GM12878 (cell line): Measurements from ENCODE around the gene EIF2B5. TPM values are rescaled to one million over a fixed set of nuclear protein-coding genes. Genes with fewer than 3 reads are reported as not detected.

Experiments
- ASH2L ChIP-seq: fragments of 300-600, 200-600 bp; sonication (generic); IDR thresholded peaks from 2 replicates; pipeline ENCODE4 v1.6.1; 2017; ENCODE audit warnings: low read depth, mild to moderate bottlenecking, borderline replicate concordance
- BCL3 ChIP-seq: IDR thresholded peaks from 2 replicates; pipeline ENCODE4 v1.6.1; 2011; ENCODE audit warnings: borderline replicate concordance, low read depth, mild to moderate bottlenecking, moderate library complexity, low read length; ENCODE audit not compliant: insufficient read depth, poor library complexity, severe bottlenecking
- BCLAF1 ChIP-seq: fragments of 450-650 bp; IDR thresholded peaks from 2 replicates; pipeline ENCODE4 v1.6.1; 2017; ENCODE audit warnings: antibody characterized with exemption, mild to moderate bottlenecking, moderate library complexity
- BHLHE40 ChIP-seq, 2 experiments: fragments of 450-650 bp in 1 of 2; IDR thresholded peaks; 2 replicates each; pipeline ENCODE4 v1.6.1; 2011 to 2017; ENCODE audit warnings: low read depth in 2 of 2, borderline replicate concordance in 1 of 2, improper control_type of control experiment in 1 of 2, low read length in 1 of 2, mild to moderate bottlenecking in 1 of 2
- CEBPZ ChIP-seq: fragments of 150-350 bp; IDR thresholded peaks from 2 replicates; pipeline ENCODE4 v1.6.1; 2016; ENCODE audit warnings: low read depth, low read length
- CUX1 ChIP-seq: IDR thresholded peaks from 2 replicates; pipeline ENCODE4 v1.6.1; 2012; ENCODE audit warnings: improper control_type of control experiment, low read depth, low read length; ENCODE audit not compliant: insufficient replicate concordance
- IRF4 ChIP-seq: IDR thresholded peaks from 2 replicates; pipeline ENCODE4 v1.6.1; 2011; ENCODE audit warnings: low read depth, low read length
- MXI1 ChIP-seq: fragments of 150-350 bp; IDR thresholded peaks from 2 replicates; pipeline ENCODE4 v1.6.1; 2011; ENCODE audit warnings: low read depth, mild to moderate bottlenecking, inconsistent platforms, low read length, improper control_type of control experiment
- NFYB ChIP-seq: IDR thresholded peaks from 2 replicates; pipeline ENCODE4 v1.6.1; 2011; ENCODE audit warnings: low read depth, mild to moderate bottlenecking, low read length, improper control_type of control experiment, moderate library complexity; ENCODE audit not compliant: insufficient read depth
- POLR2AphosphoS2 ChIP-seq: IDR thresholded peaks from 2 replicates; pipeline ENCODE4 v1.6.1; 2011; ENCODE audit warnings: low read depth, mild to moderate bottlenecking, low read length, improper control_type of control experiment, moderate library complexity
- SMAD1 ChIP-seq: fragments of 450-650 bp; IDR thresholded peaks from 2 replicates; pipeline ENCODE4 v1.6.1; 2018; ENCODE audit warnings: mild to moderate bottlenecking, low read depth; ENCODE audit not compliant: partially characterized antibody
- TARDBP ChIP-seq: IDR thresholded peaks from 2 replicates; pipeline ENCODE4 v1.6.1; 2016; ENCODE audit warnings: borderline replicate concordance
- WRNIP1 ChIP-seq: IDR thresholded peaks from 2 replicates; pipeline ENCODE4 v1.6.1; 2011; ENCODE audit warnings: low read depth, low read length, improper control_type of control experiment, borderline replicate concordance
- ZNF217 ChIP-seq: fragments of 450-650 bp; IDR thresholded peaks from 2 replicates; pipeline ENCODE4 v1.6.1; 2017; ENCODE audit warnings: antibody characterized with exemption, mild to moderate bottlenecking
- ZSCAN29 ChIP-seq: fragments of 450-650 bp; IDR thresholded peaks from 2 replicates; pipeline ENCODE4 v1.6.1; 2017; ENCODE audit warnings: mild to moderate bottlenecking, moderate library complexity
- polyA plus RNA-seq, 11 experiments: library from polyadenylated mRNA; depleted of rRNA in 4 of 11; unstranded in 6 of 11; stranded (reverse) in 5 of 11; fragments of >200 nt; fragmentation: Nextera tagmentation in 4 of 11; fragmentation: Illumina TruSeq in 1 of 11; extraction: Ambion mirVana in 4 of 11; extraction: Trizol in 1 of 11; gene quantifications; 1 replicate in 1 of 11; 2 replicates in 10 of 11; pipeline versions ENCODE4 v1.2.1 to v1.2.3, GENCODE V29; 2011 to 2016; ENCODE audit warnings: inconsistent platforms in 2 of 11, missing spikeins in 2 of 11, low read depth in 1 of 11
- total RNA-seq, 4 experiments: library from RNA; depleted of rRNA in 3 of 4; stranded (reverse); fragments of >200 nt in 3 of 4; fragmentation: Illumina TruSeq in 1 of 4; extraction: Trizol in 1 of 4; gene quantifications; 2 replicates each; pipeline versions ENCODE4 v1.2.1 to v1.2.3, GENCODE V29; 2013 to 2021

Gene EIF2B5
- total and polyA plus RNA-seq, 10 of the 15 experiments (the other 5 are each of a cell fraction or from before 2014, with no cell fraction given), result 13.7 to 82.7 (median 52.2) TPM

GRCh38 chr3:184135149-184135910 is at the start of gene EIF2B5 (continued):
- TF ChIP-seq CEBPZ, result no peak
- TF ChIP-seq MXI1, result peak; percentile 91
- TF ChIP-seq POLR2AphosphoS2, result peak; percentile 82; the same call in 1 of the 2 replicates
- no peak for TF ChIP-seq ZNF217
- TF ChIP-seq NFYB, result no peak
- TF ChIP-seq BCLAF1, result no peak
- TF ChIP-seq ASH2L, result 0 out of 2 replicates have a peak, but pooled peaks have one; percentile 76
- no peak for TF ChIP-seq WRNIP1
- TF ChIP-seq TARDBP, result peak; percentile 70; the same call in 1 of the 2 replicates
- TF ChIP-seq IRF4, result peak; percentile 43; the same call in 1 of the 2 replicates
- peak; percentile 89 for TF ChIP-seq ZSCAN29
- TF ChIP-seq CUX1, result no peak
- no peak for TF ChIP-seq BCL3
- TF ChIP-seq SMAD1, result no peak
- TF ChIP-seq BHLHE40 (IDR thresholded peaks at IDR 0.05; ENCODE audit: borderline replicate concordance in 1 of 2, low read depth in 2 of 2, low read length in 1 of 2), result peak; percentile 69 to 83
